Fibroblast of lung (primary cell): Measurements from ENCODE around the gene RRAS2. TPM values are rescaled to one million over a fixed set of nuclear protein-coding genes. Genes with fewer than 3 reads are reported as not detected.
A peak's percentile ranks its signal among the peaks of the same experiment; 100 is the strongest.
"Not testable (repeated sequence)": the region's sequence is repeated elsewhere in the genome, so short reads cannot be mapped to it uniquely, and the experiment has no call there.

Experiments used
- DNase-seq, 2 donors: peaks; one replicate each; pipeline versions ENCODE4 v3.0.0 to v3.0.0-alpha.2; 2010; ENCODE audit warnings: low read depth in 2 of 2
- H2AFZ ChIP-seq: 2 replicates; pipeline ENCODE4 v1.5.1; 2012; ENCODE audit warnings: low read length, control low read depth, inconsistent platforms
- H3K27ac ChIP-seq: 2 replicates; pipeline ENCODE4 v1.5.1; 2011; ENCODE audit warnings: low read length, control low read depth; ENCODE audit not compliant: insufficient read depth
- H3K27me3 ChIP-seq: 2 replicates; pipeline ENCODE4 v1.5.1; 2011; ENCODE audit warnings: mild to moderate bottlenecking, low read length; ENCODE audit not compliant: control insufficient read depth, insufficient read depth
- H3K36me3 ChIP-seq: 2 replicates; pipeline ENCODE4 v1.5.1; 2011; ENCODE audit warnings: low read length; ENCODE audit not compliant: control insufficient read depth, insufficient read depth
- H3K4me1 ChIP-seq: 2 replicates; pipeline ENCODE4 v1.5.1; 2011; ENCODE audit warnings: low read length; ENCODE audit not compliant: control insufficient read depth, insufficient read depth; ENCODE audit errors: extremely low read depth
- H3K4me2 ChIP-seq: 2 replicates; pipeline ENCODE4 v1.5.1; 2011; ENCODE audit warnings: low read length, control low read depth; ENCODE audit not compliant: insufficient read depth; ENCODE audit errors: extremely low read depth
- H3K4me3 ChIP-seq, 4 experiments: fragments of 200-600 bp in 1 of 4; sonication (generic) in 1 of 4; replicated peaks in 1 of 4; 2 replicates each; pipeline ENCODE4 v1.5.1; 2011 to 2016; ENCODE audit warnings: low read length in 4 of 4, low read depth in 3 of 4, mild to moderate bottlenecking in 3 of 4, control low read depth in 2 of 4, inconsistent platforms in 1 of 4, mixed read lengths in 1 of 4; ENCODE audit not compliant: insufficient read depth in 1 of 4; ENCODE audit errors: control extremely low read depth in 1 of 4
- H3K79me2 ChIP-seq: 2 replicates; pipeline ENCODE4 v1.5.1; 2012; ENCODE audit warnings: mild to moderate bottlenecking, low read length, inconsistent platforms; ENCODE audit not compliant: control insufficient read depth, insufficient read depth
- H3K9ac ChIP-seq: 2 replicates; pipeline ENCODE4 v1.5.1; 2011; ENCODE audit warnings: mild to moderate bottlenecking, low read length, control low read depth; ENCODE audit not compliant: insufficient read depth
- H3K9me3 ChIP-seq: 2 replicates; pipeline ENCODE4 v1.5.1; 2012; ENCODE audit warnings: low read depth, low read length; ENCODE audit not compliant: control insufficient read depth, insufficient read depth
- H4K20me1 ChIP-seq: 2 replicates; pipeline ENCODE4 v1.5.1; 2011; ENCODE audit warnings: low read length; ENCODE audit not compliant: control insufficient read depth, insufficient read depth; ENCODE audit errors: extremely low read depth
- CTCF ChIP-seq, 2 donors: IDR thresholded peaks in 1 of 2; conservative IDR thresholded peaks in 1 of 2; 1 replicate in 1 of 2; 2 replicates in 1 of 2; pipeline ENCODE4 v1.5.1; 2011 to 2012; ENCODE audit warnings: low read length in 2 of 2, control low read depth in 1 of 2, inconsistent platforms in 1 of 2, low read depth in 1 of 2, mild to moderate bottlenecking in 1 of 2
- EZH2 ChIP-seq: IDR thresholded peaks from 2 replicates; pipeline ENCODE4 v1.5.1; 2012; ENCODE audit warnings: low read length, control low read depth, mild to moderate bottlenecking; ENCODE audit errors: missing control alignments
- polyA plus RNA-seq, 2 donors: library from polyadenylated mRNA; depleted of rRNA in 1 of 2; stranded (reverse) in 1 of 2; unstranded in 1 of 2; fragments of >200 nt; gene quantifications; 2 replicates each; pipeline ENCODE4 v1.2.1, GENCODE V29; 2011 to 2012; ENCODE audit warnings: missing spikeins in 1 of 2
- total RNA-seq: library from RNA; depleted of rRNA; stranded (reverse); fragments of >200 nt; gene quantifications from 2 replicates; pipeline ENCODE4 v1.2.1, GENCODE V29; 2014

The RRAS2 gene
- total and polyA plus RNA-seq, 2 donors (not counting 1 experiment from before 2014, with no cell fraction given), result 160 to 178 TPM

- Histone ChIP-seq H3K4me2 (peak overlapping the region; percentile 48), H3K79me2 (no peaks in the 10 kb centered on the region), H3K4me1 (peaks cover 10% of the 10 kb centered on the region), H2AFZ (no peak overlapping the region), H3K27ac (peak overlapping the region; percentile 73), H3K4me3 (peak overlapping the region in 1 of 4 experiments; percentile 20), H3K36me3 (peaks cover 5% of the 10 kb centered on the region), H4K20me1 (no peaks in the 10 kb centered on the region), H3K9me3 (no peaks in the 10 kb centered on the region), H3K9ac (peak overlapping the region; percentile 4), H3K27me3 (no peaks in the 10 kb centered on the region)
- DNase-seq, result peak; percentile 85 to 87
- TF ChIP-seq CTCF (conservative IDR thresholded peaks at IDR 0.05 in 1 of 2, IDR thresholded peaks at IDR 0.05 in 1 of 2; ENCODE audit: low read depth in 1 of 2, low read length in 2 of 2), result no peak
- TF ChIP-seq EZH2, result no peak
These were observed 70.6 kb downstream of the RRAS2 start for GRCh38 chr11:14288189-14288935.

- not testable (repeated sequence) for H3K9me3 ChIP-seq, H4K20me1 ChIP-seq, H3K79me2 ChIP-seq, H3K4me1 ChIP-seq, H2AFZ ChIP-seq, H3K36me3 ChIP-seq, H3K27me3 ChIP-seq, H3K4me3 ChIP-seq, H3K4me2 ChIP-seq, H3K9ac ChIP-seq, DNase-seq, H3K27ac ChIP-seq
These were observed 80.1 kb downstream of the RRAS2 start for GRCh38 chr11:14278869-14279268.

- Histone ChIP-seq H3K4me3 (no peak overlapping the region), H3K9ac (no peak overlapping the region), H3K79me2 (no peaks in the 10 kb centered on the region), H4K20me1 (no peaks in the 10 kb centered on the region), H3K4me2 (no peak overlapping the region), H3K4me1 (peaks cover 2% of the 10 kb centered on the region), H3K9me3 (no peaks in the 10 kb centered on the region), H2AFZ (no peak overlapping the region), H3K27ac (no peak overlapping the region), H3K27me3 (no peaks in the 10 kb centered on the region), H3K36me3 (peaks cover 2% of the 10 kb centered on the region)
- TF ChIP-seq EZH2 (no peak), CTCF (conservative IDR thresholded peaks at IDR 0.05 in 1 of 2, IDR thresholded peaks at IDR 0.05 in 1 of 2; ENCODE audit: low read depth in 1 of 2, low read length in 2 of 2) (peak in 1 of 2 donors; percentile 3)
- peak; percentile 37 to 51 for DNase-seq
These were observed 83.9 kb downstream of the RRAS2 start for GRCh38 chr11:14275076-14275475.
